ENCODE results near the gene CRTAC1. TPM values are rescaled to one million over a fixed set of nuclear protein-coding genes. Genes with fewer than 3 reads are reported as not detected.

The CRTAC1 gene
- total RNA-seq, 2 experiments from 2014 or later, result not detected

DNA sequence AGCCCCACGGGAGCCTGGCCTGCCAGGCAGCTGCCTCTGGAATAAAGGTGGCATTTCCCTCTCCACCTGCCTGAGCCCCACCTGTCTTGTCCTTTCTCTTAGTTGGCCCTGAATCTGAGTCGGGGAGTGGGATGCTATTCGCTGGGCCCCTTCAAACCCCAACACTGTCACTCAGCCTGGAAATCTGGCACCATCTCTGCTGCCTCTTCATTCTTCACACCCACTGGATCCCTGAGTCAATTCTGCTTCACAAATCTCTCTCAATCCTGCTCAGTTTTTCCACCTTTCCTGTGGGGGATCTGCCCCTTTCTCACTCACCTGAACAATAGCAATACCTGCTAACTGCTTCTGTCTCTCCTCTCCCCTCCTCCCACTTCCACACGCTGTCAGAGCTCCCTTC is 10.6 kb downstream of the CRTAC1 start:
- Mint-ChIP-seq H3K36me3 (no peaks in the 10 kb centered on the region), H3K27ac (no peak overlapping the region)
- CTCF ChIA-PET, result no interaction called here

DNA sequence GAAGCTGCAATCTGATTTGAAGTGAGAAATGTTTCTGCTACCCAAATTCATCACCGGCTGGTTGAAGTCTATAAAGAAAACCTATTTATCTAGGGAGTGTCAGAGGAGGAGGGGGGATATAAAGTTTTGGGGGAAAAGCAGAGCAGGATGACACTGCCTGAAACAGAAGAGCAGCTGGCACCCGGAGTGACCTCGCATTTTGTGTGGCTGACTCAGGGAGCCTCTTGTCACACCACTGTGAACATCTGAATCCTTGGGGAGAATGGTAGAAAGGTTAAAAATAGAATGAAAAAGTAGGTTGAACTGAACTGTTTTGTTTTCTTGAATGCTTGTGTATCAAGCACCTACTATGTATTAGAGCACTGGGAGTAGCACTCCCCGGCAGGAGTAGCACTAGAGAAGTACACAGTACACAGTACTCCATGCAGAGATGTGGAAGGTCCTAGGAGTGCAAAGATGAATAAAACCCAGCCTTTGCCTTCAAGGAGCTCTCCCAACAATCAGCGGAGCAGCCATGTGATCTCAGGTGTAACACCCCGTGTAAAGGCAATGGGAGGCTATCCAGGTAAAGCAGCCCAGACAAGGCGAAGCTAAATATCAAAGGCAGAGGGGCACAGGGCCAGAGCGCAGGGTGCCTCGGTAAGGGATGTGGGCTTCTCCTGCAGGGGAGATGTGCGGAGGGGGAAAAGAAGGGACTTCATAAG is 13.5 kb downstream of the CRTAC1 start:
- Mint-ChIP-seq H3K4me3 (no peak overlapping the region), H3K4me1 (no peaks in the 10 kb centered on the region), H3K27me3 (peaks cover 43% of the 10 kb centered on the region), H3K36me3 (no peaks in the 10 kb centered on the region), H3K9me3 (ENCODE audit: low read depth) (no peaks in the 10 kb centered on the region), H3K27ac (no peak overlapping the region)
- CTCF ChIA-PET, result interaction anchor here (1.3 kb wide), 1 partner anchor 29 kb away, joined by 5 read pairs; no protein-coding TSS in a partner anchor
- DNase-seq (no peak), ATAC-seq (no peak)

More for the DNA sequence above, 10.6 kb downstream of the CRTAC1 start:
- Mint-ChIP-seq H3K27me3 (peaks cover 45% of the 10 kb centered on the region), H3K4me1 (no peaks in the 10 kb centered on the region), H3K4me3 (no peak overlapping the region), H3K9me3 (ENCODE audit: low read depth) (no peaks in the 10 kb centered on the region)
- DNase-seq (no peak), ATAC-seq (no peak)

DNA sequence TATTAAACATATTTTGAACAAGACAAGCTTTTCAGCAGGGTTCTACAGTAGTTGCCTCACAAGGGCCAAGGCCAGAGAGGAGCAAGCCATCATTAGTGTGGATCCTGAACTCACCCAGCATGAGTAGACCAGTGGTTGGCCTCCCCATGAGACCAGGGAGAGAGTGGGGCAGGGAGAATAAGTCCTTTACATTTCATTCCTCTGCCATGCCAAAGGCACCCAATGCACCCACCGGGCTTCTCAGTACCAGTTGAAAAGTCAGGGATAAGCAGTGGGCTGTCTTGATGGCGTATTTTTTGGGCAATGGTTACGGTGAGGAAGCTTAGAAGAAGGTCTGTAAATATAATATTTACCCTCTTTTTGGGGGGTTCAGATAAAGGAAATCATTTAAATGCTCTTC is 16.6 kb downstream of the CRTAC1 start:
- DNase-seq (no peak), ATAC-seq (no peak)
- Mint-ChIP-seq H3K4me1 (no peaks in the 10 kb centered on the region), H3K27ac (no peak overlapping the region), H3K27me3 (peaks cover 46% of the 10 kb centered on the region), H3K4me3 (no peak overlapping the region), H3K9me3 (ENCODE audit: low read depth) (no peaks in the 10 kb centered on the region), H3K36me3 (no peaks in the 10 kb centered on the region)
- CTCF ChIA-PET, result interaction anchor here (1.3 kb wide), 1 partner anchor 9 kb away, joined by 4 read pairs; no protein-coding TSS in a partner anchor

DNA sequence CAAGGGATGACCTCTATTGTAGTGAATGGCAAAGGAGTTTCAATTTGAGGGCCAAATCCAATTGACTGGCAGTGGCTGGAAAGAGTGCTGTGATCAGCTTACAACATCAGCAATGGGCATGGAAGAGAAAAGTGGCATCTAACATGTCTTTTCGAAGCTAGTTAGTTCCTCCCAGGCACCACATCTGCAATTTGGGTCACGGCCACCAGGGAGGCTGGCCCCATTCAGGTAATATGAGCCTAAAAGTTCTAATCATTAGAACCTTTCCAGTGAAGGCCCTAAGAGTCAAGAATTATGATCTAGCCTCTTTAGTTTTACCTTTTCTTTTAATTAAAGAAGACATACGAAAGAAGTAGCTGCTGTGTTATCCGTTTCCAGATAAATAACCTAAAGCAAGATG is 17.3 kb downstream of the CRTAC1 start:
- ATAC-seq (no peak), DNase-seq (no peak)
- H3K4me3 Mint-ChIP-seq, result no peak overlapping the region
- no peak overlapping the region for H3K27ac Mint-ChIP-seq
- H3K9me3 Mint-ChIP-seq (ENCODE audit: low read depth), result no peaks in the 10 kb centered on the region
- no peaks in the 10 kb centered on the region for H3K36me3 Mint-ChIP-seq
- CTCF ChIA-PET, result interaction anchor here (1.3 kb wide), 1 partner anchor 10 kb away, joined by 4 read pairs; no protein-coding TSS in a partner anchor
- H3K4me1 Mint-ChIP-seq, result no peaks in the 10 kb centered on the region
- peaks cover 49% of the 10 kb centered on the region for H3K27me3 Mint-ChIP-seq

DNA sequence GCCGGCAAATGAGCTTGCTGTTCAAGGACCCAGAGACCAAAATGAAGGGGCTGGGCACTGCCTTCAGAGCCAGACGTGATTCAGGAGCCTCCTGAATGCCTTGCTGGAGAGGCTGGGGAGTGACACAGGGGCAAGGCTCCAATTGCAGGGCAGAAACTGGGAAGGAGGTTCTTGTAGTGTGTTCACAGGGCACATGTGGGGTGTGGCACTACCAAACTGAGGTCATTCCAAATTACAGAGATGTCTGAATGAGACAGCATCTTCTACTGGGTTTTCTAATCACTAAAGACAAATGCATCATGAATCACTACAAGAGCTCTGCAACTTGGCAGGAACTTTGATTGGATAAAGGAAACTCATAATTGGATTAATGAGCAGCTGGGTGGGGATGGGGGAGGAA is 17.8 kb downstream of the CRTAC1 start:
- no peak overlapping the region for H3K27ac Mint-ChIP-seq
- no peaks in the 10 kb centered on the region for H3K9me3 Mint-ChIP-seq (ENCODE audit: low read depth)
- no peaks in the 10 kb centered on the region for H3K4me1 Mint-ChIP-seq
- no peaks in the 10 kb centered on the region for H3K36me3 Mint-ChIP-seq
- peaks cover 49% of the 10 kb centered on the region for H3K27me3 Mint-ChIP-seq
- ATAC-seq (no peak), DNase-seq (no peak)
- H3K4me3 Mint-ChIP-seq, result no peak overlapping the region
- CTCF ChIA-PET, result no interaction called here

DNA sequence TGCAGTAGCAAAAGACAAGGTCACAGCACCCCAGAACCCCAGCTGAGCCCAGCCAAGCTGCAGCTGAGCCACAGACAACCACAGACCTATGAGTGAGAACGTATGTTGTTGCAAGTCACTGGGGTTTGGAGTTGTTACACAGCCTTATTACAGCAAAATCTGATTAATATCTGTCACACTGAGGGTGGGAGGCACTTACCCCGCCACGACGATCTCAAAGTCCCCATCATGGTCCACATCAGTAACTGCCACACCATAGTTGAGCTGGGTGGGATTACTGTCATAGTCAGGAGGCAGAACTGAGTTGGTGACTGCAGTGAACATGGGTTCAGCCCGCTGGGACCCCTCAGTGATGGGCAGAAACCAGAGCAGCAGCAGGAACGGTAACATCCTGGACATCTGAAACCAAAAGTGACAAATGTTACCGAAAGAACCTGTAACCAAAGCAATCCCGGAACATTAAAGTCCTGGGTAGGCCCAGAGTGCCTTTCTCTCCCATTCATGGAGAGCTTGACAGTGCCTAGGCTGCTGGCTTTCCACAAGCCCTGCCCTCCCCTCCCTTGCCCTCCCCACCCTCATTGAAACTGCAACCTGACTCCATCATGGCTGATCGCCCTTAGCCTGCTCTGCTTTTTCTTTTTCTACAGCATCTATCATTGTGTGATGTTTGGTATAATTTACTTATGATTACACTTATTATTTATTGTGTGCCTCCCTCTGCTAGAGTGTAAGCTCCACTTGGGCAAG is 19.3 kb downstream of the CRTAC1 start:
- DNase-seq, result no peak
- CTCF ChIA-PET, result no interaction called here
- Mint-ChIP-seq H3K27me3 (peaks cover 53% of the 10 kb centered on the region), H3K27ac (no peak overlapping the region), H3K36me3 (no peaks in the 10 kb centered on the region), H3K4me1 (peaks cover 2% of the 10 kb centered on the region), H3K4me3 (no peak overlapping the region), H3K9me3 (ENCODE audit: low read depth) (no peaks in the 10 kb centered on the region)
- no peak for ATAC-seq

DNA sequence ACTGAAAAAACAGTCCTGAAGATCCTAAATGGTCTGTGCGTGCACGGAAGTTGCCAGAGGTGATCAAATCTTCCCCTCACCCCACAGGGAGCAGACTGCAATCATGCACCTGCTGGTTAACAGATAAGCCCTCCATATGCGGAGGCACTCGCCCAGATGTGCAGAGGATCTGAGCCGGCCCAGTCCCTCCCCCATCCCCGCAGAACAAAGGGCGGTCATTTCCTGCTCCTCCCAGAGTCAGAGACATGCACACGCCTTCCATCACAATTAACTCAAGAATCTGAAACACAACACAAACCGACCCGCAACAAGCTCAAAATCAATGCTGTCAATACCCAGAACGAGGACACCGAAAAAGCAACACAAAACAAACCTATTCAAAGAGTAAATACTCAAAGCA is 24.2 kb downstream of the CRTAC1 start:
- no peak overlapping the region for H3K4me3 Mint-ChIP-seq
- H3K27ac Mint-ChIP-seq, result no peak overlapping the region
- CTCF ChIA-PET, result interaction anchor here (0.7 to 2.9 kb wide), 2 partner anchors 21 to 35 kb away, joined by 4 to 9 read pairs; no protein-coding TSS in a partner anchor
- ATAC-seq (no peak), DNase-seq (no peak)
- peaks cover 39% of the 10 kb centered on the region for H3K27me3 Mint-ChIP-seq
- H3K9me3 Mint-ChIP-seq (ENCODE audit: low read depth), result no peaks in the 10 kb centered on the region
- H3K4me1 Mint-ChIP-seq, result peaks cover 2% of the 10 kb centered on the region
- H3K36me3 Mint-ChIP-seq, result no peaks in the 10 kb centered on the region

DNA sequence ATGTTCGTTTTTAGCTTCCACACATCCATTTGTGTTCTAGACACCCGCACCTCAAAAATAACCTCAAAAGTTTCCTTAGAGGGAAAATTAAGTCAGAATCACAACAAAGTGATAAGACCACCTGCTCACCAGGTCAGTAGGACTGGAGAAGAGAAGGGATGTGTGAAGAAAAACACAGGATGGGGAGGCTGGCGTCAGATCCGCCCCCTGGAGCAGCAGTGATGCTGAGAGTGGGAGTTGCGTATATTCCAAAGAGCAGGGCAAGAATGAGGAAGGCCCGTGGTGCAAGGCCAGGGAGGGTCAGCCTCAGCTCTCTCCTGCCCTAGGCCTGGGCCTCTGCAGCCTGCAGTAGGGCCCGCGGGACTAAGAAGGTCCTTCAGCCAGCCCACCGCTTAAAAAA is 28.7 kb downstream of the CRTAC1 start:
- Mint-ChIP-seq H3K36me3 (no peaks in the 10 kb centered on the region), H3K4me1 (peaks cover 2% of the 10 kb centered on the region), H3K27me3 (peaks cover 13% of the 10 kb centered on the region), H3K4me3 (no peak overlapping the region), H3K9me3 (ENCODE audit: low read depth) (no peaks in the 10 kb centered on the region), H3K27ac (no peak overlapping the region)
- CTCF ChIA-PET, result no interaction called here
- no peak for DNase-seq
- ATAC-seq, result no peak

DNA sequence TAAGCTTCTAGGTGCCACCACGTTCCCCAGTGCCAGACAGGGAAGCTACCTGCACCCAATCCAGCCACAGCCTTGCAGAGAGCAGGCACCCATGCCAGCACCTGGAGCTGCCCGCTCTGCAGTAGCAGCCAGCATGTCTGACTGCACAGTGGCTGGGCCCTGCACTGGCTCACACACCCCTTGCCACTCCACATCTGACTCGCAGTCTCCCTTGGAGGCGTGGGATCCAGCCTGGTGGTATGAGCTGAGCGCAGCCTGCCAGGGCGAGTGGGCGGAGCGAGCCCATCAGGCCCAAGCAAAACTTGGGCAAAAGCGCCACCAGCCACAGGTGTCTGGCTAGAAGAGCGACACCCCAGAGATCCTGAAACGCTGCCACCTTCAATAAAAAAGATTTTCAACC is 30.1 kb downstream of the CRTAC1 start:
- H3K27me3 Mint-ChIP-seq, result peaks cover 7% of the 10 kb centered on the region
- no peak overlapping the region for H3K4me3 Mint-ChIP-seq
- H3K36me3 Mint-ChIP-seq, result no peaks in the 10 kb centered on the region
- DNase-seq (no peak), ATAC-seq (no peak)
- H3K4me1 Mint-ChIP-seq, result no peaks in the 10 kb centered on the region
- CTCF ChIA-PET, result no interaction called here
- H3K9me3 Mint-ChIP-seq (ENCODE audit: low read depth), result no peaks in the 10 kb centered on the region
- H3K27ac Mint-ChIP-seq, result no peak overlapping the region

DNA sequence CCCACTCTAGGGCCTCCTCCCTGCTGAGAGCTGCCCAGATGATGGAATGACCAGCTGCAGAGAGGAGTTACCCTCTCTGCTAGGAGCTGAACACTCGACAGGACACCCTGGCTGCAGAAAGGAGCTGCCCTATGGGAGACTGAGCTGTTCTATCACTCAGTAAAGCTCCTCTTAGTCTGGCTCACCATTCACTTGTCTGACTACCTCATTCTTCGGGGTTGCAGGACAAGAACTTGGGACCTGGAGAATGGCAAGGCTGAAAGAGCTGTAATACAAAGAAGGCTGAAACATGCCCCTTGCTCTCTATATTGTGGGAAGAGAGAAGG is 30.5 kb downstream of the CRTAC1 start:
- ATAC-seq, result no peak
- CTCF ChIA-PET, result no interaction called here
- Mint-ChIP-seq H3K36me3 (no peaks in the 10 kb centered on the region), H3K4me1 (no peaks in the 10 kb centered on the region), H3K4me3 (no peak overlapping the region), H3K27ac (no peak overlapping the region), H3K27me3 (peaks cover 7% of the 10 kb centered on the region), H3K9me3 (ENCODE audit: low read depth) (no peaks in the 10 kb centered on the region)
- DNase-seq, result no peak

DNA sequence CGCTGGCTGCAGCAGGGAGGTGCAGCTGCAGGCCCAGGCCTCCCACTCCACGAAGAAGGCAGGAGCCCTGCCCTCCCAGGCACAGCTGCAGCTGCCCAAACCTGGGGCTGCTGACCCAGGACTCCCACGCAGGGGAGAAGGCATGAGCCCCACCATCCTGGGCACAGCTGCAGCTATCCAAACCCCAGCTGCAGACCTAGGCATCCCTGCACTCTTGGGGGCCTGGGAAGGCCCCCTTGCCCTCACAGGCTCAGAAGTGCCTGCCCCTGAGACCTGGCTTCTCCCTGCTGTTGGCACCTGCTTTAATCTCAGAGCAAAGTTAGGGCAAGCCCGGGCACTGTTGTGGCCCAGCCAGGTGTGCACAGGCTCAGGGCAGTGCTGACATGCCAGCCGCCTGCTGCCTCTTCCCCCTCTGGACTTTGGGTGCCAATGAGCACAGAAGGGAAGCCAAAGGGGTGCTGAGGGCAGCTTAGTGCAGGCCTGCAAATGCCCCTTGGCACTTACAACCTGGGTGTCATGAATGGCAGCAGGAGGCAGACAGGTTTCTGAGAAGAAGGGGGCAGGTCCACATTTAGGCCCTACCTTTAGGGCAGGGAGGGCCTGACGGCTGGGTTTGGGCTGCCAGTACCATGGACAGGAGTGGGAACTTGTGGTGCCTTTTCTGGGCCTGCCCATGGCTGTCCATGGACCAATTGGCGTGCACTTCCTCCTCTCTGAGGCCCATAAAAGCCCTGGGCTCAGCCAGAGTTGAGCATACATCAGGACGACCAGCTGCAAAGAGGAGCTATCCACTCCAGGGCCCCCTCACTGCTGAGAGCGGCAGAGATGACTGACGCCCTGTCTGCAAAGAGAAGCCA is 31.1 kb downstream of the CRTAC1 start:
- Mint-ChIP-seq H3K4me3 (no peak overlapping the region), H3K27ac (no peak overlapping the region), H3K27me3 (peaks cover 5% of the 10 kb centered on the region), H3K9me3 (ENCODE audit: low read depth) (no peaks in the 10 kb centered on the region), H3K4me1 (no peaks in the 10 kb centered on the region), H3K36me3 (no peaks in the 10 kb centered on the region)
- no peak for ATAC-seq
- DNase-seq, result no peak
- CTCF ChIA-PET, result no interaction called here

DNA sequence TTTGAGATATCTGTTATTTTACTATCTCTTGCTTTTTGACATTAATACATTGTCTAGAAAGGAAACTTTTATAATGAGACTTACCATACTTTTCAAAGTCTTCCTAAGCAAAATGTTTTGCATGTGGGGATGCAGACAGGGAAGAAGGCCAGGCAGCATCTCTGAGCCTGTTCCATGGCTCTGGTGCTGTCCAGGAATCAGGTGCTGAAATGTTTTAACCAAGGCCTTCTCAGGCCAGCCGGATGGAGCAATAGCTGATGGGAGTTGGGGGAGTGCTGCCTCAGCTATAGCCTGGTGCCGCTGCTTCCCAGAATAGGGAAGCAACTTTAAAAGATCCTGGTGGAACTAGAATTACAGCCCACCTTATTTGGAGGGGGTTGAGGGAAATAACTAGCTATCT is 38.5 kb downstream of the CRTAC1 start:
- DNase-seq, result no peak
- ATAC-seq, result no peak
- no peaks in the 10 kb centered on the region for H3K4me1 Mint-ChIP-seq
- CTCF ChIA-PET, result no interaction called here
- peaks cover 10% of the 10 kb centered on the region for H3K27me3 Mint-ChIP-seq
- H3K36me3 Mint-ChIP-seq, result no peaks in the 10 kb centered on the region
- no peak overlapping the region for H3K4me3 Mint-ChIP-seq
- no peaks in the 10 kb centered on the region for H3K9me3 Mint-ChIP-seq (ENCODE audit: low read depth)
- H3K27ac Mint-ChIP-seq, result no peak overlapping the region

DNA sequence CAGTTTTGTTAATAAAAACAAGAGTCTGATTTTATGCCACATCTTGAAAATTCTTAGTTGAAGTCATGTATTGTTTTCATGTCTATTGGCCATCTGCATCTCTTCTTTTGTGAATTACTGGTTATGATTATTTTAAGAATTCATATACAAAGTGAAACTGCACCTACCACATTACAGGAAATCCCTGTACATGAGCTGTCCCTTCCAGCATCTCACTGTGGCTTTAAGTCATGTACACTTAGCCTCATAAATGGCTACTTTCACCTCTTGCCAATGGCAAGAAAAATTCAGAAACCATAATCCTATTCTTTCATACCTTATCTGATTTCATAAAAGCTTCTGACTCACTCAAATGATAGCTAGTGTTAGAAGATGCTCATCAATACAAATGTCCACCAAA is 48.6 kb downstream of the CRTAC1 start:
- peaks cover 9% of the 10 kb centered on the region for H3K4me1 Mint-ChIP-seq
- no peak overlapping the region for H3K27ac Mint-ChIP-seq
- H3K4me3 Mint-ChIP-seq, result no peak overlapping the region
- no peak for DNase-seq
- H3K9me3 Mint-ChIP-seq (ENCODE audit: low read depth), result no peaks in the 10 kb centered on the region
- CTCF ChIA-PET, result no interaction called here
- peaks cover 71% of the 10 kb centered on the region for H3K27me3 Mint-ChIP-seq
- no peaks in the 10 kb centered on the region for H3K36me3 Mint-ChIP-seq
- ATAC-seq, result no peak

Measured in activated CD8-positive, alpha-beta memory T cell treated with anti-CD3 and anti-CD28 coated beads, Interleukin-2, amount 10 ng/mL, durations not matched to agents 7 days and 5 days (primary cell).